LNCAP (cell line): ENCODE data around the gene RBM33.

Experiments
- TF ChIP-seq, protein P1 (sequence below): fragments of 450-650 bp; IDR thresholded peaks from 2 replicates; pipeline ENCODE4 v1.5.1; 2017; ENCODE audit warnings: mild to moderate bottlenecking

Gene RBM33

DNA sequence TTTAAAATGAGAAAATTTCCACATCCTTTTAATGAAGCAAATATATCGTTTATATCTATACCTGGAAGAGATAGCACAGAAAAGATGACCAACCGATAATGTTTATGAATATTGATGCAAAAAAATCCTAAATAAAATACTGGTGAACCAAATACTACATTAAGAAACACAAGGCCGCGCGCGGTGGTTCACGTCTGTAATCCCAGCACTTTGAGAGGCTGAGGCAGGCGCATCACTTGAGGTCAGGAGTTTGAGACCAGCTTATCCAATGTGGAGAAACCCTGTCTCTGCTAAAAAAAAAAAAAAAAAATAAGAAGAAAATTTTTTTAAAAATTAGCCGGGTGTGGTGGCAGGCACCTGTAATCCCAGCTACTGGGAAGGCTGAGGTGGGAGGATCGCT lies 142.0 kb downstream of the RBM33 start:
- TF ChIP-seq, protein P1, sequence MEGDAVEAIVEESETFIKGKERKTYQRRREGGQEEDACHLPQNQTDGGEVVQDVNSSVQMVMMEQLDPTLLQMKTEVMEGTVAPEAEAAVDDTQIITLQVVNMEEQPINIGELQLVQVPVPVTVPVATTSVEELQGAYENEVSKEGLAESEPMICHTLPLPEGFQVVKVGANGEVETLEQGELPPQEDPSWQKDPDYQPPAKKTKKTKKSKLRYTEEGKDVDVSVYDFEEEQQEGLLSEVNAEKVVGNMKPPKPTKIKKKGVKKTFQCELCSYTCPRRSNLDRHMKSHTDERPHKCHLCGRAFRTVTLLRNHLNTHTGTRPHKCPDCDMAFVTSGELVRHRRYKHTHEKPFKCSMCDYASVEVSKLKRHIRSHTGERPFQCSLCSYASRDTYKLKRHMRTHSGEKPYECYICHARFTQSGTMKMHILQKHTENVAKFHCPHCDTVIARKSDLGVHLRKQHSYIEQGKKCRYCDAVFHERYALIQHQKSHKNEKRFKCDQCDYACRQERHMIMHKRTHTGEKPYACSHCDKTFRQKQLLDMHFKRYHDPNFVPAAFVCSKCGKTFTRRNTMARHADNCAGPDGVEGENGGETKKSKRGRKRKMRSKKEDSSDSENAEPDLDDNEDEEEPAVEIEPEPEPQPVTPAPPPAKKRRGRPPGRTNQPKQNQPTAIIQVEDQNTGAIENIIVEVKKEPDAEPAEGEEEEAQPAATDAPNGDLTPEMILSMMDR, result no peak

DNA sequence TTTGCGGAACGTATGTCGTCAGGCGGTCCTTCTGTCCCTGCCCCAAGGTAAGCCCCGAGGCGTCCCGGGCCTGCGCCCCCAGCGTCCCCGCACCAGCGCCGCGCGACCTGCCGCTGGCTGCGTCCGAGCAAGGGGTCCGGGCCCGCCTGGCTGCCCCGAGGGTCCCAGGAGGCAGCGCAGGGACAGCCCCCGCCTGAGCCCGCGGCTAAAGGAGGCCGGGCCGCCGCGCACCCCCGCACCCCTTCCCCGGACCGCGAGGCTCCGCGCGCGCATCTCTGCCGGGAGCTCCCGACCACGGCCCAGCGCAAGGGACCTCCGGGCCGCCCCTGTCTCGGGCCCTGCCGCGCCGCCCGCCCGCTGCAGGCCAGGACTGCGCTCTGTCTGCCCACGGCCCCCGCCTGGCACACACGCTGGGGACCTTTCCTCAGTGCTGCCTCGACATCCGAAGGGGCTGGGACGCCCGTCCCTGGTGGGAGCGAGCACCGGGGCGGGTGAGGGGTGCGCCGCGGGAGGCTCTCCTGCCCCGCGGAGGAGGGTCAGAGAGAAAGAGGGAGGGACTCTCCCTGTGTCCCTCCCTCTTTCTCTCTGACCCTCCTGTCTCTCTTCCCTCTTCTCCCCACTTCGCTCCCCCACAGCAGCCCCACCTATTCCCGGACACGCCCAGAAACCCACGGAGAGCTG lies 142.8 kb downstream of the RBM33 start:
- TF ChIP-seq, protein P1, result no peak

DNA sequence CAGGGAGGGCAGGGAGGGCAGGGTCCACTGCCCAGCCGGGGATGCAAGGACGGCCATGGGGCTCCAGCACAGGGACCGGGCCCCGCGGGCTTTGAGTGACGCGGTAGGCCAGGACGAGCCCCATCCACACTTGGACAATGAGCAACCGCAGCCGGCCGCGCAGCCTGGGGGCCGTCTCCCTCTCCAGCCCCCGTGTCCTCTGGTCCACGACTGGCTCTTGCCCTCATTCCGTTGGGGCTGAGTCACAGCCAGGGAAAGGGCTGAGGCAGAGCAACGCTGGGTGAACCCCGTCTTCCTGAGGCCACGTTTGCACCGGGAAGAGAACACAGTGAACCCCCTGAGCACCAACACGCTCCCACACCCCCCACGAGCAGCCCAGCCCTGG lies 144.1 kb downstream of the RBM33 start:
- TF ChIP-seq, protein P1, result no peak

- TF ChIP-seq, protein P1, result no peak
Measured at GRCh38 chr7:155789001-155789725, 144.7 kb downstream of the RBM33 start.

DNA sequence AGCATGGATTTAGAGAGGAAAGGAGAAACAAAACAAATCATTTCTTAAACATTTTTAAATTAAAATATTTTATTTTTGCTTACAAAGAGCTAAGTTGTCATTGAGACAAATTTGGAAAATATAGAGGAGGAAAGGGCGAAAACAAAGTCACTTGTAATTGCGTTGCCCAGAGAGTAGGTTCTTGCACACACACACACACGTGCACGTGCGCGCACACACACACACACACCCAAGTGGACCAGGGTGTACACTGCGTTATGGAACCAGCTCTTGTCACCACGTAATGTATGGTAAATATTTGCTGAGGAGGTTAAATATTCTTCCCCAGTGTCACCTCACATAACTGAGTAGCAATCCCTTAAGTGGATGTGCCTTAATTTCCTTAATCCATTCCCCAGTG lies 146.2 kb downstream of the RBM33 start:
- TF ChIP-seq, protein P1, result no peak

- TF ChIP-seq, protein P1, result no peak
Measured at GRCh38 chr7:155791214-155791737, 146.8 kb downstream of the RBM33 start.

GRCh38 chr7:155791836-155792235 lies 147.4 kb downstream of the RBM33 start:
- TF ChIP-seq, protein P1, result no peak
